H7 (cell line): Measurements from ENCODE around the gene SH2D1B. TPM values are rescaled to one million over a fixed set of nuclear protein-coding genes. Genes with fewer than 3 reads are reported as not detected.
"Not testable (repeated sequence)": the region's sequence is repeated elsewhere in the genome, so short reads cannot be mapped to it uniquely, and the experiment has no call there.

ENCODE experiments used
- DNase-seq: peaks from one replicate; pipeline ENCODE4 v3.0.0; 2012
- H3K27me3 ChIP-seq: 2 replicates; pipeline ENCODE4 v1.6.0; 2011; ENCODE audit warnings: mild to moderate bottlenecking, low read length; ENCODE audit not compliant: control insufficient read depth, insufficient read depth
- H3K36me3 ChIP-seq: replicated peaks from 2 replicates; pipeline ENCODE4 v1.5.1; 2011; ENCODE audit warnings: low read length; ENCODE audit not compliant: control insufficient read depth, insufficient read depth
- H3K4me3 ChIP-seq: 2 replicates; pipeline ENCODE4 v1.5.1; 2011; ENCODE audit warnings: low read depth, mild to moderate bottlenecking, control low read depth, low read length, moderate library complexity; ENCODE audit not compliant: insufficient read depth
- total RNA-seq: library from RNA; depleted of rRNA; stranded (reverse); fragments of >200 nt; shearing (Covaris generic); gene quantifications from 2 replicates; pipeline ENCODE4 v1.2.3, GENCODE V29; 2014; rRNA removed

The SH2D1B gene, protein sequence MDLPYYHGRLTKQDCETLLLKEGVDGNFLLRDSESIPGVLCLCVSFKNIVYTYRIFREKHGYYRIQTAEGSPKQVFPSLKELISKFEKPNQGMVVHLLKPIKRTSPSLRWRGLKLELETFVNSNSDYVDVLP
- total RNA-seq: not detected in 2 replicates

DNA sequence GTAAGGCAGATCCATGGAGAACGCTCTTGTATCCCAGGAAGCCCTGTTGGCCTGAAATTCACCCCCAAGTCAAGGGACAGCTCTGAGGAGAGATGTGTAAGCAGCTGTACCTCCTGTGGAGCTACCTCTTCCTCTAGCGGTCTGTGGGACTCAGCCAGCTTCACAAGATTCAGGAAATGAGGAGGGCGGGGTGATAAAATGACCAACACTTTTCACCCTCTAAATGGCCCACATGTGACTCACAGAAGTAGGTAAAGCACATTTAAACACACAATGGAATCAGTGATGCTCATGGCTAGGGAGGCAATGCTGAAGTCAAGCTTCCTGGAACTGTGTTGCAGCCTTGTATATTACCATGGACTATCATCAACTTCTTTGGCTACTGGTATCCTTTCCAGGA, at the start of gene SH2D1B:
TSS of gene SH2D1B (minus strand) at position 135 of the 400 bp plus-strand sequence. CDS start at position 15, 120 bp downstream.
- H3K27me3 ChIP-seq: no peaks in the 10 kb centered on the region
- no peak for DNase-seq
- H3K36me3 ChIP-seq: no peaks in the 10 kb centered on the region
- H3K4me3 ChIP-seq: no peak within 1 kb of the TSS

DNA sequence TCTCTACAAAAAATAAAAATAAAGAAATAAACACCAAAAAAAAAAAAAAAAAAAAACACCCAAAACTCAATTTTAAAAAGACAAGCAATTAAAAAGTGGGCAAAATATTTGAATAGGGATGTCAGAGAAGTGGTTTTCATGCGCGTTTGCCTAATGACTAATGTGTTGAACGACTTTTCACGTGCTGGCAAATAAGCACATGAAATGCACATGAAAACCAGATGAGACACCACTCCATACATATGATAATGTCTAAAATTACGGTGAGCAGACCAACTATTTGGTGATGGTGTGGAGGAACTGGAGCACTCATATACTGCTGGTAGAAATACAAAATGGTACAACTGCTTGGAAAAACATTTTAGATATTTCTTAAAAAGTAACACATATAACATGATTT, 46.3 kb upstream of the SH2D1B start:
- Histone ChIP-seq H3K4me3 (no peak overlapping the region), H3K36me3 (no peaks in the 10 kb centered on the region), H3K27me3 (no peaks in the 10 kb centered on the region)
- DNase-seq: no peak

DNA sequence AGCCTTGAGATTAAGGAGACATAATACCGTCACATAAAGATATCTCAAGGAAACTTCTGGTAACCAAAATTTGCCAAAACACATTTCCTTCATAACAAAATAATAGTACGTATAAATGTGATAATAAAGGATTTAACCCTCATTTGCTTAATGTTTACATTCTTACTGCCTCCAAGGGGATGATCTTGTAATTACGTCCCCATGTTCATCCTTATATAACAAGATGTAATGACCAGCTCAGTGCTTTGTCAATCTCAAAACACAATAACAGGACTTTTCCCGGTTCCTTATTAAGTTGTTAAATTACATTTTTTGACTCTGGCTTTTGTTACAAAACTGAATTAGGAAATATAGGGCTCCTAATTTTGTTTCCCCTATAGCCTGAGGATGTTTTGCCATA, 44.4 kb upstream of the SH2D1B start:
- no peaks in the 10 kb centered on the region for H3K27me3 ChIP-seq
- H3K36me3 ChIP-seq: no peaks in the 10 kb centered on the region
- H3K4me3 ChIP-seq: no peak overlapping the region
- DNase-seq: no peak

DNA sequence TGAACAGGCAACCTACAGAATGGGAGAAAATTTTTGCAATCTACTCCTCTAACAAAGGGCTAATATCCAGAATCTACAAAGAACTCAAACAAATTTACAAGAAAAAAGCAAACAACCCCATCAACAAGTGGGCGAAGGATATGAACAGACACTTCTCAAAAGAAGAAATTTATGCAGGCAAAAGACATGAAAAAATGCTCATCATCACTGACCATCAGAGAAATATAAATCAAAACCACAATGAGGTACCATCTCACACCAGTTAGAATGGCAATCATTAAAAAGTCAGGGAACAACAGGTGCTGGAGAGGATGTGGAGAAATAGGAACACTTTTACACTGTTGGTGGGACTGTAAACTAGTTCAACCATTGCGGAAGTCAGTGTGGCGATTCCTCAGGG, 42.4 kb upstream of the SH2D1B start:
- not testable (repeated sequence) for H3K27me3 ChIP-seq, DNase-seq, H3K4me3 ChIP-seq, H3K36me3 ChIP-seq

DNA sequence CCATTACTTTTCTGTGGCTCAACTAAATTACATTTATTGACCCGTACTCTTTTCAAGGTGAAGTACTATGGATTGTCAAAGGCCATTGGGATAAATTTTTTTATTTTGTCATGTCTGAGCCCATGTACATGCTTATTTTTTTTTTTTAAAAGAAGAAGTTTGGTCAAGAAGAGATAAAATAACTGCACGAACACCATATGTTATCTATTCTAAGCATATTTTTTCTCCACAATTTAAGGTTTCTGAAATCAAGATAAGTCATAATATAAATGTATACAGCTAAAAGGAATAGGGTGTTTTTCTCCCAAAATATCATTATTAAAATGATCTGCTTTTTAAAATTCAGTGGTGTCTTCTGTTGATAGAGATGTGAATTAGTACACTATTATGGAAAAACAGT, 35.0 kb upstream of the SH2D1B start:
- Histone ChIP-seq H3K27me3 (no peaks in the 10 kb centered on the region), H3K36me3 (no peaks in the 10 kb centered on the region), H3K4me3 (no peak overlapping the region)
- DNase-seq: no peak

DNA sequence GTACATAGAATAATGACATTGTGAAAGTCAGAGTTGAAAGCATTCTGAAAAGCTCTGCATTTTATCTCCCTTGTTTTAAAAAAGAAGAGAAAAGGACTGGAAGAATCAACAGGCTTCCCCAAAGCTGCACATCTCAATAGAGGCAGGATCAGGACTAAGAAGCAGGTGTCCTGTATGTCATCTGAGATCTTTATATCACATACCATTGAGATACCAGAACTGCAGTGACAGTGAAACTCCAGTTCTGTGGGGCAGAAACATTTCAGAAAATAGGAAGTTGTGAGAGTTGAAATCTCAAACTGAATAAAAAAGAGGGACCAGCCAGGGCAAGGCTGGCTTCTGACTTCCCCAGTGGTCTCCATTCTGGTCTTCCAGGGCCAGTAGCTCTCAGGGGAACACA, 33.0 kb upstream of the SH2D1B start:
- no peak overlapping the region for H3K4me3 ChIP-seq
- no peaks in the 10 kb centered on the region for H3K36me3 ChIP-seq
- no peaks in the 10 kb centered on the region for H3K27me3 ChIP-seq
- DNase-seq: no peak

DNA sequence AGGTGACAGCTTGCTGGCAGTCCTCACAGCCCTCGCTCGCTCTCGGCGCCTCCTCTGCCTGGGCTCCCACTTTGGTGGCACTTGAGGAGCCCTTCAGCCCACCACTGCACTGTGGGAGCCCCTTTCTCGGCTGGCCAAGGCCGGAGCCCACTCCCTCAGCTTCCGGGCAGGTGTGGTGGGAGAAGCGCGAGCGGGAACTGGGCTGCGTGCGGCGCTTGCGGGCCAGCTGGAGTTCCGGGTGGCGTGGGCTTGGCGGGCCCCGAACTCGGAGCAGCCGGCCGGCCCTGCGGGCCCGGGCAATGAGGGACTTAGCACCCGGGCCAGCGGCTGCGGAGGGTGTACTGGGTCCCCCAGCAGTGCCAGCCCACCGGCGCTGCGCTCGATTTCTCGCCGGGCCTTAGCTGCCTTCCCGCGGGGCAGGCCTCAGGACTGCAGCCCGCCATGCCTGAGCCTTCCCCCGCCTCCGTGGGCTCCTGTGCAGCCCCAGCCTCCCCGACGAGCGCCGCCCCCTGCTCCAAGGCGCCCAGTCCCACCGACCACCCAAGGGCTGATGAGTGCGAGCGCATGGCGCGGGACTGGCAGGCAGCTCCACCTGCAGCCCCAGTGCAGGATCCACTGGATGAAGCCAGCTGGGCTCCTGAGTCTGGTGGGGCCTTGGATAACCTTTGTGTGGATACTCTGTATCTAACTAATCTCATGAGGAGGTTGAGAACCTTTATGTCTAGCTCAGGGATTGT, 21.2 kb upstream of the SH2D1B start:
- DNase-seq, H3K36me3 ChIP-seq, H3K4me3 ChIP-seq, H3K27me3 ChIP-seq: not testable (repeated sequence)

DNA sequence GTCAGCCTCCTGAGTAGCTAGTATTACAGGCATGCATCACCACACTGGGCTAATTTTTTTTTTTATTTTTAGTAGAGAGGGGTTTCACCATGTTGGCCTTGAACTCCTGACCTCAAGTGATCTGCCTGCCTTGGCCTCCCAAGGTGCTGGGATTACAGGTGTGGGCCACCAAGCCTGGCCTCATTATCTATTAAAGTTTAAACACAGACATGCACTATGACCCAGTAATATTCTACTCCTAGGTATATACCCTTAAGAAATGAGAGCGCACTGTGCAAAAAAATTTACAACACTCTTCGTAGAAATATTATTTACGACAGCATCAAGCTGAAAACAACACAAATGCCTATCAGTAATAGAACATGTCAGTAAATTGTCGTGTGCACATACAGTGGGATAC, 18.6 kb upstream of the SH2D1B start:
- H3K36me3 ChIP-seq: no peaks in the 10 kb centered on the region
- no peak for DNase-seq
- no peaks in the 10 kb centered on the region for H3K27me3 ChIP-seq
- H3K4me3 ChIP-seq: no peak overlapping the region

DNA sequence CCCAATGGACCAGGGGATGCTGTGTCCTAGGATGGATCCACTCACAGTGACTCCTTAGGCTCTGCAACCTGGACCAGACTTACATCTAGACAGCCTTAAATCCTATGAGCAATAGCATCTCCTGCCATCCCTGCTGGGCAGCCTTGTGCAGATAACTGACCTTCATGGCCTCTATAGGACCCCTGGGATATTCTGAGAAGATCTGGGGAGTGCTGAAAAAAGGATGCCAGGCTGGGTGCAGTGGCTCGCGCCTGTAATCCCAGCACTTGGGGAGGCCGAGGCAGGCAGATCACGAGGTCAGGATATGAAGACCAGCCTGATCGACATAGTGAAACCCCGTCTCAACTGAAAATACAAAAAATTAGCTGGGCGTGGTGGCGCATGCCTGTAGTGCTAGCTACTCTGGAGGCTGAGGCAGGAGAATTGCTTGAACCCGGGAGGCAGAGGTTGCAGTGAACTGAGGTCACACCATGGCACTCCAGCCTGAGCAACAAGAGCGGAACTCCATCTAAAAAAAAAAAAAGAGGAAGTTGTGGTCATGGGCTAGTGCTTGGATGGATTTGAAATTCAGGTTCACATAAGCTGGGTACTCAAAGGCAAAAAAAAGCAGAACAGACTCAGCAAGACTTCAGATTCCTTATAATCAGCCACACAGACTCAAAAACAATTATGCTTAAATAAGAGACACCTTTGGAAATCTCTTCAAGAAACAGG, 10.9 kb upstream of the SH2D1B start:
- H3K27me3 ChIP-seq: no peaks in the 10 kb centered on the region

DNA sequence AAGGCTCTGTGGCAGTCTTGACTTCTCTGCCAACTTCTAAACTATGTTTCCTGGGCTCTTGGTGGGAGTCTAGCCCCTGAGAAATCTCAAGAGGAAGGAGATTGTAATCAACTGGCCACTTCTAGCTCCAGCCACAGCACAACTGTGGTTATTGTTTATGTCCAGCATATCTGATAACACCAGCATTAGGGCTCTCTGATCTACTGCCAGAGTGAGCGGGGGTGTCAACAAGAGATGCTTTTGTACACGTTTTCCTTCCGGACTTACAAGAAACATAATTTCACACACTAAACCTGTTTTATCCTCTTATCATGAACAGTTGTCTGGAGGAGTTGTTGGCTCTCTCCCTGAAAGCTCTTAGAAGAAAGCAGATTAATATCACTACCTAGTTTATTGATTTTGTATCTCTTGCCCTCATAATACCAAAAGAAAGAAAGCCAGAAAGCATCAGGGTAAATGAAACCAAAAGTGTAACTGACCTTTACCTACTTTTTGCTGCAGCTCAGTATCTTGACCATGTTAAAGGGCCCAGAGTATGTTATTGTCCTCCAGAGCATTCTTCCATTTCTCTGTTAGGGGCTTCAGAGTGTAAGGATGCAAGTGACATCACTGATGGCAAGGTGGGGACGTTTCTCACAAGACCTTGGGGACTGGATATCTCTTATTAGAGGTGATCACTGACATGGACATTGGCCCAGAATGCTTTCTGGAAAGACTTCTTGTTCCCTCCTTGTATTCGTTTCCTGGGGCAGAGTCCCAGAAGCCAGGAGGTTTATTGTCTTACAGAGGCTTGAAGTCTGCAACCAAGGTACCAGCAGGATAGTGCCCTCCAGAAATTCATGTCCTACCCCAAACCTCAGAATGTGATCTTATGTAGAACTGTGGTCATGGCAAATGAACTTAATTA, 9.6 kb upstream of the SH2D1B start:
- Histone ChIP-seq H3K36me3 (no peaks in the 10 kb centered on the region), H3K4me3 (no peak overlapping the region), H3K27me3 (no peaks in the 10 kb centered on the region)
- DNase-seq: no peak

More for the DNA sequence above, 10.9 kb upstream of the SH2D1B start:
- H3K4me3 ChIP-seq: no peak overlapping the region
- no peaks in the 10 kb centered on the region for H3K36me3 ChIP-seq
- DNase-seq: no peak

DNA sequence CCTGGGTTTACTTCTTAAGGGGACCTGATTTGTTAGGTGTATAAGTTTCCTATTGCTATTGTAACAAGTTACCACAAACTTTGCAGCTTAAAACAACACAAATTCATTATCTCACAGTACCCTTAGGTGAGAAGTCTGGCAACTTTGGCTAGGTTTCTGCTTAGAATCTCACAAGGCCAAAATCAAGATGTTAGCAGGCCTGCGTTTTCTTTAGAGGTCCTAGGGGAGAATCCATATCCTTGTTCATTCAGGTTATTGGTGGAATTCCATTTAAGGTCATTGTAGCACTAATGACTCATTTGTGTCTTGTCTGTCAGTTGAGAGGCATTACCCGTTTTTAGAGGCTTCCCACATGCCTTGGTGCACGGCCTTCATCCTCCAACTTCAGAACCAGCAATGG, 8.2 kb upstream of the SH2D1B start:
- Histone ChIP-seq H3K4me3 (no peak overlapping the region), H3K27me3 (no peaks in the 10 kb centered on the region), H3K36me3 (no peaks in the 10 kb centered on the region)
- no peak for DNase-seq

DNA sequence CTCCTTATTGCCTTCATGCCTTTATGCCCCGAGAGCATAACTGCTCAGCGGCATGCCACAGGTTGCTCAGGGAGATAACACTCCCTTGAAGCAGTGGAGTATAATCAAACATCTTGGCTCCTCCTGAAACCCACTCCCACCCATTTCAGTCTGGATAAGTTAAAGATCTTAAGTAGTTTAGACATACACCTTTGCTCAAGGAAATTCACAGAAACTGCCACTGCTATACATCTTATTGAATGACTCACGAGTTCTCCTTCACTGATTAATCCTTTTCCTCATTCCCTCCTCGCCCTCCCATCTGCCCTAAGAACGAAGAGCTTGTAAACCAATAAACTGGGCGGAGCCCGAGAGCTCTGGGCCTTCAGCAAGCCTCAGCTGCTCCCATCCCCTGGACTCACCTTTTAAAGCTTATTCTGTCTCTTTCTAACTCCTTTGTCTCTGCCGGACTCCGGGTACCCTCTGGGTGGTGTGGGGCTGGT, 7.6 kb upstream of the SH2D1B start:
- H3K4me3 ChIP-seq, DNase-seq, H3K36me3 ChIP-seq, H3K27me3 ChIP-seq: not testable (repeated sequence)

DNA sequence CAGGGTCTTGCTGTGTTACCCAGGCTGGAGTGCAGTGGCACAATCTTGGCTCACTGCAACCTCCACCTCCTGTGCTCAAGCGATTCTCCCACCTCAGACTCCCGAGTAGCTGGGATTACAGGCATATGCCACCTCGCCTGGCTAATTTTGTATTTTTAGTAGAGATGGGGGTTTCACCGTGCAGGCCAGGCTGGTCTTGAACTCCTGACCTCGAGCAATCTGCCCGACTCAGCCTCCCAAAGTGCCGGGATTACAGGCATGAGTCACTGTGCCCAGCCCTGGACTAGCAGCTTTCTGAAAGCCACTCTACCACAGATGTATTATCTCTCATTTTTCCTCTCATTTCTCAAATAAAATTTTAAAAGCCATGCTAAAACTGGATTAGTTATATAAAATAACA, 6.6 kb upstream of the SH2D1B start:
- H3K4me3 ChIP-seq, H3K27me3 ChIP-seq, H3K36me3 ChIP-seq, DNase-seq: not testable (repeated sequence)

DNA sequence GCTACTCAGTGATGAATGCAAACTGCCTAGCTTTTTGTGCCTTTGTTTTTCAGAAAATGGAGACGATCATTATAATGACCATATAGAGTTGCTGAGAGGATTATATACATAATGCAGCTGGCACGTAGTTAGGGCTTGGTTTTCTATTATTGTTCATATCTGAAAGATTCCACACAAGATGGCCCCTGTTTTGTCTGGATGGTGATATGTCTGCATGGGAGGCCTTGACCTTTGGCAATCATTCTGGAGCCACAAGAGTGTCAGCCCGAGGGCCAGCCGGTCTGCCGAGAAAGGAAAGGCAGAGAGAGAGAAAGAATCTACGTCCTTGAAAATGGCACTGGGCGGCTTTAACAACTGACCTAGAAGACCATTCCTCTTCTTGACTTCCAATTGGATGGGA, 5.7 kb upstream of the SH2D1B start:
- Histone ChIP-seq H3K36me3 (no peaks in the 10 kb centered on the region), H3K4me3 (no peak overlapping the region), H3K27me3 (no peaks in the 10 kb centered on the region)
- DNase-seq: no peak
